Skin epidermis (tissue), 12 donors: ENCODE measurements around the gene NUTM2A.
"Not testable (repeated sequence)": the region's sequence is repeated elsewhere in the genome, so short reads cannot be mapped to it uniquely, and the experiment has no call there.

Experiments used
- H3K27ac ChIP-seq, 21 experiments: fragments of 200-600 bp; sonication (generic) in 11 of 21; one replicate each; pipeline ENCODE4 v1.5.0; 2020; ENCODE audit warnings: mild to moderate bottlenecking in 3 of 21, inconsistent platforms in 2 of 21, moderate library complexity in 2 of 21
- H3K4me3 ChIP-seq, 7 experiments: fragments of 200-600 bp; sonication (generic) in 2 of 7; one replicate each; pipeline ENCODE4 v1.5.0; 2020; ENCODE audit warnings: inconsistent platforms in 2 of 7, mild to moderate bottlenecking in 2 of 7, moderate library complexity in 1 of 7

Gene NUTM2A

DNA sequence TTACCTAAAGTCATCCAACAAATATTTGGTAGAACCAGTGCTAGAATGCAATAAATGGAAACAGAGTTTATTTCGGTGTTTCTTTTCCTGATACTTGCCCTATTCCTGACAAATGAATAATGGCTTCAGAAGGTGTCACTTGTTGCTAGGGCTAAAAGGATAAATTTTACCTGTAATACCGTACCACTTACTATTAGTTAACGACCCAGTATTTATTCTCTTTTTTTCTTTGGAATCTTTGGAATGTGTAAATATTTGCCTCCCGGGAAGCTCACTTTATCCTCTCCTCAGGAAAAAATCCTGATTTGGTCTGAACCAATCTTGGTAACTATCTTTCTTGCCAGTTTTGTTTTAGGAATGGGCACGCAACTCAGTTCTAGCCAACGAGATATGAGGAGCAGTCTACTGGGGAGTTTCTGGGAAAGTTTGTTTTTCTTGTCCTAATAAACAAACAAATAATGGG is 14.1 kb downstream of the NUTM2A start:
- not testable (repeated sequence) for H3K4me3 ChIP-seq, H3K27ac ChIP-seq

DNA sequence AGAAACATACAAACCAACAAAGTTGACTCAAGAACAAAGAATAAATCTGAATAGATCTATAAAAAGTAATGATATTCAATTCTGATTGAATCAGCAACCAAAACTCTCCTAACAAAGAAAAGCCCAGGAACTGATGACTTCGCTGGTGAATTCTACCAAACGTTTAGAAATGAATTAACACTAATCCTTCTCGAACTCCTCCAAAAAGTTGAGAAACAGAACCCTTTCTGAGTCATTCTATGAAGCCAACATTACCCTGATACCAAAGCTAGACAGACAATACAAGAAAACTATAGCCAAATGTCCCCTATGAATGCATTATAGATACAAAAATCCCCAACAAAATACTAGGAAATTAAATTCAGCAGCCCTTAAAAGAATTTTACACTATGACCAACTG is 16.9 kb downstream of the NUTM2A start:
- H3K27ac ChIP-seq = not testable (repeated sequence)

GRCh38 chr10:87247335-87247734 is 22.1 kb downstream of the NUTM2A start:
- H3K27ac ChIP-seq, H3K4me3 ChIP-seq: not testable (repeated sequence)

More for the DNA sequence above, 16.9 kb downstream of the NUTM2A start:
- H3K4me3 ChIP-seq = not testable (repeated sequence)

DNA sequence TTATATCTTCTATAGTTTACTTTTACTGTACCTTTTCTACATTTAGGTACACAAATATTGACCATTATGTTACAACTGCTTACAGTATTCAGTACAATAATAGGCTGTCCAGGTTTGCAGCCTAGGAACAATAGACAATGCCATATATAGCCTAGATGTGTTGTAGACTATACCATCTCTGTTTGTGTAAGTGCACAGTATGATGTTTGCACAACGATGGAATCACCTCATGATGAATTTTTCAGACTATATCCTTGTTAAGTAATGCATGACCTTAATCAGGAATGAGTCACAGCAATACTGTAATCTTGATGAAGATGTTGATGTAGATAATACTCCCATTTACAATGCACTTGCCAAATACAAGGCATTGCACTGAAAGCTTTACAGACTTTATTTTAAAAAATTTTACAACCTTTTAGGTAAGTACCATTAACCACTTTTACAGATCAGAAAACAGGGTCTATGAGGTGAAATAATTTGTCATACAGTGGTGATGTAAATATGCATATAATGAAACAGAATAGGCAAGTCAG is 23.6 kb downstream of the NUTM2A start:
- H3K4me3 ChIP-seq, H3K27ac ChIP-seq: not testable (repeated sequence)

DNA sequence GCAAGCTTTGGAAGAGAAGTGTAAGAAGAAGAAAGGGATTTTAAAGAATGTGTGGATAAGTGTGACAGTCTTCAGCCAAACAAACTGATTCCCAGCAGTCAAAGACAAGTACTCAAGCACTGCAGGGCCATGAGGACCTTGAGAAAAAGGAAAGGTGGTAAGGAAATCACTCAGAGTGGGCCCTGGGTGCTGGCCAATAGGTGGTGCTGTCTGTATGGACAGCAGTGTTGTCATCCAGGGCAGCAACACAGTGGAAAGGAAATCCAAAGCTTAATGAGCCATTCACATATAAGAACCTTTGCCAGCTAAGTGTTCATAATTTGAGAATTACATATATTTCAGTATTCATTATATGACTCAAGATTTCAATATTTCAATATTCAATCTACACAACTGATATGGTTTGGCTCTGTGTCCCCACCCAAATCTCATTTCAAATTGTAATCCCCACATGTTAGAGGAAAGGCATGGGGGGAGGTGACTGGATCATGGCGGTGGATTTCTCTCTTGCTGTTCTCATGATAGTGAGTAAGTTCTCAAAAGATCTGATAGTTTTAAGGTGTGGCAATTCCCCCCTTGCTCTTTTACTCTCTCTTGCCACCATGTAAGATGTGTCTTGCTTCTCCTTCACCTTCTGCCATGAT is 55.6 kb downstream of the NUTM2A start:
- not testable (repeated sequence) for H3K27ac ChIP-seq, H3K4me3 ChIP-seq
